GM19023 (cell line): ENCODE measurements around the gene TPP1.
A peak's percentile ranks its signal among the peaks of the same experiment; 100 is the strongest.

ENCODE experiments used
- ATAC-seq: cut with Tn5 transposase; IDR thresholded peaks from one replicate; pipeline ENCODE4 v1.9.1; 2021; ENCODE audit warnings: mild to moderate bottlenecking, moderate library complexity; ENCODE audit not compliant: unreplicated experiment

TPP1 gene

GRCh38 chr11:6612213-6613041 lies 6.8 kb downstream of the TPP1 start, which contains the start of gene TAF10:
TAF10 (minus strand) TSS chr11:6612216; CDS start chr11:6612189, 27 bp downstream.
- peak; percentile 94 for ATAC-seq

- peak; percentile 17 for ATAC-seq
Observed at GRCh38 chr11:6611963-6612212, 7.3 kb downstream of the TPP1 start.

- ATAC-seq: peak; percentile 1
Observed at GRCh38 chr11:6611092-6611962, 7.9 kb downstream of the TPP1 start.

- no peak for ATAC-seq
Observed at GRCh38 chr11:6610591-6610990, 8.6 kb downstream of the TPP1 start.

GRCh38 chr11:6609502-6610015 lies 9.7 kb downstream of the TPP1 start:
- ATAC-seq: no peak

- ATAC-seq: no peak
Observed at GRCh38 chr11:6608726-6609501, 10.3 kb downstream of the TPP1 start.

GRCh38 chr11:6608011-6608410 lies 11.2 kb downstream of the TPP1 start:
- no peak for ATAC-seq

- ATAC-seq: no peak
Observed at GRCh38 chr11:6607190-6607795, 11.9 kb downstream of the TPP1 start.

GRCh38 chr11:6606471-6607189 lies 12.6 kb downstream of the TPP1 start:
- ATAC-seq: peak; percentile 34

- no peak for ATAC-seq
Observed at GRCh38 chr11:6604790-6605189, 14.4 kb downstream of the TPP1 start.

GRCh38 chr11:6604081-6604626 lies 15.1 kb downstream of the TPP1 start:
- ATAC-seq: peak; percentile 37

- peak; percentile 80 for ATAC-seq
Observed at GRCh38 chr11:6603287-6604080, 15.7 kb downstream of the TPP1 start, which contains the start of the genes ILK and RRP8. ILK (plus strand) TSS chr11:6603774; CDS start chr11:6604272, 498 bp downstream. RRP8 (minus strand) TSS chr11:6603616; CDS start chr11:6603502, 114 bp downstream.

- no peak for ATAC-seq
Observed at GRCh38 chr11:6602096-6602940, 16.9 kb downstream of the TPP1 start.

- ATAC-seq: no peak
Observed at GRCh38 chr11:6601041-6601461, 18.2 kb downstream of the TPP1 start.

- ATAC-seq: no peak
Observed at GRCh38 chr11:6599881-6600390, 19.3 kb downstream of the TPP1 start.

GRCh38 chr11:6599449-6599848 lies 19.8 kb downstream of the TPP1 start:
- no peak for ATAC-seq

GRCh38 chr11:6598555-6598954 lies 20.7 kb downstream of the TPP1 start:
- no peak for ATAC-seq
